DLD1 (cell line): ENCODE data around the gene FAM149B1.

Experiments used
- in situ Hi-C: cut with HindIII; loops from 2 replicates; pipeline ENCODE4 v1.10.0; 2017; ENCODE audit warnings: low sequenced_read_pairs

The FAM149B1 gene

DNA sequence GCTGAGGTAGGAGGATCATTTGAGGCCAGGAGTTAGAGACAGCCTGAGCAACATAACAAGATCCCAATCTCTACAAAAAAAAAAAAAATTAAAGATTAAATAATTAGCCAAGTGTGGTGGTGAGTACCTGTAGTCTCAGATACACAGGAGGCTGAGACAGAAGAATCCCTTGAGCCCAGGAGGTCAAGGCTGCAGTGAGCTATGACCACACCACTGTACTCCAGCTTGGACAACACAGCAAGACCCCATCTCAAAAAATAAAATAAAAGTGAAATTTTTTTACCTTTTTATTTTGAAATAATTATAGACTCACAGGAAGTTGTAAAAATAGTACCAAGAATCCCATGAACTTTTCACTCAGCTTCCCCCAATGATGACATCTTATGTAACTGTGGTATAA is 4.9 kb downstream of the FAM149B1 start:
- in situ Hi-C loops = no loop called here

DNA sequence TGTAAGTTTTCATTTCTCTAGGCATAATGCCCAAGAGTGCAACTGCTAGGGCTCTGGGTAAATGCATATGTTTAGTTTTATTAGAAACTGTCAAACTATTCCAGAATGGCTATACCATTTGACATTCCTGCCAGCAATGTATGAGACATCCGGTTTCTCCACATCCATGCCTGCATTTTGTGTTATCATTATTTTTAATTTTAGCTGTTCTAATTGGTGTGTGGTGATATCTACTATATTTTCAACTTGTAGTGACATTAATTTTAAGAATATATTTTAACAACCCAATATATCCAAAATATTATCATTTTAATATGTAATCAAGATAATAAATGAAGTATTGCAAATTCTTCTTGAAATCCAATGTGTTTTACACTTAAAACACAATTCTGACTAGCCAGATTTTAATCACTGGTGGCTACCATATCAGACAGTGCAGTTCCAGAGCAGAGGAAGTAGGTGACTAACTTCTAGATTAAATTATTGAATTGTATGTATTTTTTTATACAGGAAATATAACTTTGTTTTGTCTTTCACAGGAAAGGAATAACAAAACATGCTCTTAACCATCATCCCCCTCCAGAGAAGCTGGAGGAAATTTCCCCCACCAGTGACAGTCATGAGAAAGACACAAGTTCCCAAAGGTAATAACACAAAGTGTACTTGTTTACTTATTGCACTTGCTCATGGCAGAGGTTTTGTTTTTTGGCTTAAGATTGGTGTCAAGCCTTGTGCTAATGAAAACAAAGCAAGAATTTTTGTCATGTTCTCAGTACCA is 6.4 kb downstream of the FAM149B1 start:
- in situ Hi-C loops = no loop called here

DNA sequence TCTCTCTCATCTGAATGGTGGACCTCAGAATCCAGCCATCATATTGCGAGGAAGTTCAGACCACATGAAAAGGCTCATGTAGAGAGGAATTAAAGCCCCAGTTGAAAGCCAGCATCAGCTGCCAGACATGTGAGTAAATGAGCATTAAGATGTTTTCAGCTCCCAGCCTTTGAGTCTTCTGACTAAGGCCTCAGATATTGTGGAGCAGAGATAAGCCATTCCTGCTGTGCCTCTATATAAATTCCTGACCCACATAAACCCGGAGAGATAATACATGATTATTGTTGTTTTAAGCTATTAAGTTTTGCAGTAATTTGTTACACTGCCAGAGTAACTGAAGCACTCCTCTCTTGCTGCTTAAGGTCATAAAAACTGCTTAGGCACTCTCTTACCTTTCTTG is 14.6 kb downstream of the FAM149B1 start:
- in situ Hi-C loops = no loop called here

DNA sequence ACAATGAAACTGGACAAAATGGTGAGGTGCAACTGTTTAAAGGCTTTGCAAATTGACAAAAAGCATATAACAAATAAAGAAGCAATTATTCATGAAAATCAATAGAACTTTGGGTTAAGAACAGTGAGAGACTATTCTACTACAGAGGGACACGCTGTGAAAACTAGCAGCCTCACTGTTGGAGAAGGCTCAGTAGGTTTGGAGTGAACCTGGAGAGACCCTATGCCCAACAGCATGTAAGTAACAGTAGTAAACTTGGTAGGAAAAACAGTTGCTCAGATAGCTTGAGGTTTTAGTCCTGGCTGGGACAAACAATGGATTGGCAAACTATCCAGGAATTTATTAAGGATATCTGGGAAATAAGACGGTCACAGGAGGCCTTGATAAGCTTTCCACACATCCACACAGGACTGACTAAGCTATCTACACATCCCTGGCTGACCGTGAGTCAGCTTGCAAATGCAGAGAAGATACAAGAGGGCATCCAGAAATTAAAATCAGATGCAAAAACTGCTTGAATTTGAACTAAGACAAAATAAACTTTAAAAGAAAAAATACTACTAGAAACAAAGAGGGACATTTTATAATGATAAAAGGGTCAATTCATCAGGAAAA is 15.9 kb downstream of the FAM149B1 start:
- in situ Hi-C loops = no loop called here

DNA sequence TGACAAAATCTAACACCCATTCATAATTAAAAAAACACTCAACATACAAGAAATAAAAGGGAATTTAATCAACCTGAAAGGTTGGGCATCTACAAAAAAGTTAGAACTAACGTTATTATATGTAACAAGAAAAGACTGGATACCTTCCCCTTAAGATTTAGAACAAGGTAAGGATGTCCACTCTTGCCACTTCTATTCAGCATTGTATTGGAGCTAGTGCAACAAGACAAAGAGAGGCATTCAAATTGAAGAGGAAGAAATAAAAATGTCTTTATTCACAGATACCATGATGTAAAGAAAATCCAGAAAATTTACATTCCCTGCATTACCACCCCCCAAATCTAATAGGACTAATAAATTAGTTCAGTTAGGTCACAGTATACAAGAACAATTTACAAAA is 18.3 kb downstream of the FAM149B1 start:
- in situ Hi-C loops = no loop called here

DNA sequence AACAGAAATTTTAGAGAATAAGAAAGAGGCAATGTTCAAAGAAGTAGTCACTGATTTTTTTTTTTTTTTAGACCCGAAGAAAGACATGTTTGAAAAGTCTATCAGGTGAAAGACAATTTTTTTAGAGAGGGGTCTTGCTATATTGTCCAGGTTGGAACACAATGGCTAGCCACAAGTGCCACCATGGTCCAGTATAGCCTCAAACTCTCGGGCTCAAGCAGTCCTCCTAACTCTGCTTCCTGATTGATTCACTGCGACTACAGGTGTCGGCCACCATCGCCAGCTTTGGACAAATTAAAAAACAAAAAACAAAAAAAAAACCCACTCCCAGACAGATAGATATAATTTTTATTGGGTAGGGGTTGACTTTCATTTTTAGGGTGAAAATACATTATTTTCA is 22.3 kb downstream of the FAM149B1 start:
- in situ Hi-C loops = no loop called here

DNA sequence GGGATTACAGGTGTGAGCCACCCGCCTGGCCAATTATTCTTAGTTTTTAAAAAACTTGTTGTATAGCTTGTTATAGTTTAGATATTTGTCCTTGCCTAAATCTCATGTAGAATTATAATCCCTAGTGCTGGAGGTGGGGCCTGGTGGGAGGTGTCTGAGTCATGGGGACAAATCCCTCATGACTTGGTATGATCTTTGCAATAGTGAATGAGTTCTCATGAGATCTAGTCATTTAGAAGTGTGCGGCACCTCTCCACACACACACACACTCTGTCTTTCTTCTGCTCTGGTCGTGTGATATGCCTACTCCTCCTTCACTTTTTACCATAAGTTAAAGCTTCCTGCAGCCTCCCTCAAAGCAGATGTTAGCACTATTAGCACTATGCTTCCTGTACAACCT is 37.2 kb downstream of the FAM149B1 start:
- in situ Hi-C loops = no loop called here

DNA sequence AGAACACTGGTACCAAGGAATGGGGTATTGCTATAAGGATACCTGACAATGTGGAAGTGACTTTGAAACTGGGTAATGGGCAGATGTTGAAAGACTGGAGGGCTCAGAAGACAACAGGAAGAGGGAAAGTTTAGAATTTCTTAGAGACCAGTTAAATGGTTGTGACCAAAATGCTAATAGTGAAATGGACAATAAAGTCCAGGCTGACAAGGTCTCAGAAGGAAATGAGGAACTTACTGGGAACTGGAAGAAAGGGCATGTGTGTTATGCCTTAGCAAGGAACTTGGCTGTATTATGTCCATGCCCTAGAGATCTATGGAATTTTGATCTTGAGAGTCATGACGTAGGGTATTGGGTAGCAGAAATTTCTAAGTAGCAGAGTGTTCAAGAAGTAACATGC is 38.0 kb downstream of the FAM149B1 start:
- in situ Hi-C loops = no loop called here

DNA sequence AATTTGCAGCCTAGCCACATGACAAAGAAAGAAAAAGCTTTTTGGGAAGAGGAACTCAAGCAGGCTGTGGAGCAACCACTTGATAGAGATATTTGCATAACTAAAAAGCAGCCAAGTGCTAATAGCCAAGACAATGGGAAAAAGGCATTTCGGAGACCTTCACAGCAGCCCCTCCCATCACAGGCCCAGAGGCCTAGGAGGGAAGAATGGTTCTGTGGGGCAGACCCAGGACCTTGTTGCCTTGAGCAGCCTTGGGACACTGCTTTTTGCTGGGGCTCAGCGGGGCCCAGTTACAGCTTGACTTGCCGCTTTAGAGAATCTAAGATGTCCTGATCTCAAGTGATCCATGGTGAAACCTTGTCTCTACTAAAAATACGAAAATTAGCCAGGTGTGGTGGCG is 38.5 kb downstream of the FAM149B1 start:
- in situ Hi-C loops = no loop called here

DNA sequence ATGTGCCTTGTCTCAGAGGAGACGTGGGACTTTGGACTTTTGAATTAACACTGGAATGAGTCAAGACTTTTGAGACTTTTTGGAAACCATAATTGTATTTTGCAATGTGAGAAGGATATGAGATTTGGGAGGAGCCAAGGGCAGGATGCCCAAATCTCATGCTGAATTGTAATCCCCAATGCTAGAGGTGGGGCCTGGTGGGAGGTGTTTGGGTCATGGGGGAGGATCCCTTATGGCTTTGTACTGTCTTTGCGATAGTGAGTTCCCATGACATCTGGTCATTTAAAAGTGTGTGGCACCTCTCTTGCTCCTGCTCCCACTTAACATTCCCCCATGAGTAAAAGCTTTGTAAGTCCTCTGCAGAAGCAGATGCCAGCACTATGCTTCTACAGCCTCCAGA is 40.0 kb downstream of the FAM149B1 start:
- in situ Hi-C loops = no loop called here

DNA sequence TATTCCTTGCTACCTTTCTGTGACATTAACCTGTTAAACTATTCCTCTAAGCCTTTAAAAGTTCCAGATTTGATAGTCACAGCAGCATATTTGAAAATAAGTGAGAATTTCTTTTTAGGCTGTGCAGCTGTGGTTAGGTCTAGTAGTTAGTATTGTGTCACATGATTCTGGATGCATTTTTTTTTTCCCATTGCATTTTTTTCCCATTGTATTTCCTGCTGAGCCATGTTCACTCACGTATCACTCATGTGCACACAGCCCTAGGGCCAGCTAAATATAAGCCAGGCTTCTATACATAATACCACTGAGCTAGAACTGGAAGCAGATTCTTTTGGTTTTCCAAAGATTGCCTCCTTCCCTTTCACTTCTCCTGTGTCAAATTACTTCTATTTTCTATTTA is 41.8 kb downstream of the FAM149B1 start:
- in situ Hi-C loops = no loop called here

DNA sequence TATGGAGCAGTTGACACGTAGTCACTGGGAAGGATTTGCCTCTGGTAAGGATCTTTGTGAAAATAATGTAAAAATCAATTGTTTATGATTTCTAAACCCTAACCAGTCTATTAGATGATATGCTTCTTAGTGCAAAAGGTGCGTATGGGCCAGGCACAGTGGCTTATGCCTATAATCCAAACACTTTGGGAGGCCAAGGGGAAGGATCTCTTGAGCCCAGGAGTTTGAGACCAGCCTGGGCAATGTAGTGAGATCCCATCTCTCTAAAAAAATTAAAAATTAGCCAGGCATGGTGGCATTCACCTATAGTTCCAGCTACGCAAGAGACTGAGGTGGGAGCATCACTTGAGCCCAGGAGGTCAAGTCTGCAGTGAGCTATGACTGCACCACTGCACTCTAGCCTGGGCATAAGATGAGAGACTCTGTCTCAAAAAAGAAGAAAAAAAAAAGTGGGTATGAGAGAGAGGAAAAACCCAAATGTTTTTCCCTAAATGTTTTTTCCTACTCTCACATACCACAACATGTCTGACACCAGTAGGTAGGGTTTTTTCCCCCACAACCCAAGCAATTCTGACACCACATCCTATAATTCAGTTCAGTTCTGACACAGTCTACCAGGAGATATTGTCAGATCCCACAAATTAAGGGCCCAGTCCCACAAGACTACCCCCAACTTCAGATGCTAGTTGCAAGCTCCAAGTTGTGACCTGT is 42.6 kb downstream of the FAM149B1 start:
- in situ Hi-C loops = no loop called here

DNA sequence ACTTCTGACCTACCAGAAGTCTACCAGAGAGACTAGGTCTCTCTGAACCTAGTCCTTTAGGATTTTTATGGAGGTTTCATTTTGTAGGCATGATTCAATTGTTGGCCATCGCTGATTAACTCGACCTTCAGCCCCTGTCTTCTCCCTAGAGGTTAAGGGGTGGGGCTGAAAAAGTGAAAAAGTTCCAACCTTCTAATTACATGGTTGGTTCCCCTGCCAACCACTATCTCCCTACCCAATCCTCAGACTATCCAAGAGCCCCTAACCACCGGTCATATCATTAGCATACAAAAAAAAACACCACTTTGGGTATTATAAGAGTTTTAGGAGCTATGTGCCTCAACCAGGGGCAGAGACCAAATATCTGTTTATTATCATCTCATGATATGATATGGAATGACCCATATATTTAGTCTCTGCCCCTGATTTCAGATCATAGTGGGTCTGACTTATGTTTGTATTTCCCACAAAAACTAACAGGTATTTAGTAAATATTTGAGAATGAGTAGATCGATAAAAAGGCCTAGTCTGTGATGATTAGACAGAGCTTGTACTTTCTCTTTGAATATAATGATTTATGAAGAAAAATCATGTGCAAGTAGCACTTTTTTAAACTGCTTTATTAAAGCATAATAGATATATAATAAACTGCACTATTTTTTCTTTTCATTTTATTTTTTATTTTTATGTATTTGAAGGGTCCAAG is 43.3 kb downstream of the FAM149B1 start:
- in situ Hi-C loops = no loop called here

DNA sequence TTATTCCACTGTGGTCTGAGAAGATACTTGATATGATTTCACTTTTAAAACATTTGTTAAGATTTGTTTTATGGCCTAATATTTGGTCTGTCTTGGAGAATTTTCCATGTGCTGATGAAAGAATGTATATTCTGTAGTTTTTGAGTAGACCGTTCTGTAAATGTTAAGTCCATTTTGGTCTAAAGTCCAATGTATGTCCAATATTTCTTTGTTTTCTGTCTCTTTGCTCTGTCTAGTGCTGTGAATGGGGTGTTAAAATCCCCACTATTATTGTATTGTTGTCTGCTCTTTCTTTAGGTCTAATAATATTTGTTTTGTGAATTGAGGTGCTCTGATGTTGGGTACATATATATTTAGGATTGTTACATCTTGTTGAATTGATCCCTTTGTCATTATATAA is 47.8 kb downstream of the FAM149B1 start:
- in situ Hi-C loops = no loop called here

DNA sequence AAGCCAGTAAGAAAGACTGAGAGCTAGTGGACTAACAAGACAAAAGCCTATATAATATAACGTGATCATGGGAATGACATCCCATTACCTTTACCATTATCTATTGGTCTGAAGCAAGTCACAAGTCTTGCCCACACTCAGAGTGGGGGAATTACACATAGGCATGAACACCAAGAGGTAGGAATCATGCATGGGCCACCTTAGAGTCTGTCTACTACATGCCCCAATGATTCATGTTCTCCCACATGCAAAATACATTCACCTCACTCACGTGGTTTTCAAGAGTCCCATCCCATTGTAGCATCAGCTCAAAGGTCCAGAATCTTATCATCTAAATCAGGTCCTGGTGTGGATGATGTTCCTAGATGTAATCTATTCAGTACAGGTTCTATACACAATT is 49.7 kb downstream of the FAM149B1 start:
- in situ Hi-C loops = no loop called here

DNA sequence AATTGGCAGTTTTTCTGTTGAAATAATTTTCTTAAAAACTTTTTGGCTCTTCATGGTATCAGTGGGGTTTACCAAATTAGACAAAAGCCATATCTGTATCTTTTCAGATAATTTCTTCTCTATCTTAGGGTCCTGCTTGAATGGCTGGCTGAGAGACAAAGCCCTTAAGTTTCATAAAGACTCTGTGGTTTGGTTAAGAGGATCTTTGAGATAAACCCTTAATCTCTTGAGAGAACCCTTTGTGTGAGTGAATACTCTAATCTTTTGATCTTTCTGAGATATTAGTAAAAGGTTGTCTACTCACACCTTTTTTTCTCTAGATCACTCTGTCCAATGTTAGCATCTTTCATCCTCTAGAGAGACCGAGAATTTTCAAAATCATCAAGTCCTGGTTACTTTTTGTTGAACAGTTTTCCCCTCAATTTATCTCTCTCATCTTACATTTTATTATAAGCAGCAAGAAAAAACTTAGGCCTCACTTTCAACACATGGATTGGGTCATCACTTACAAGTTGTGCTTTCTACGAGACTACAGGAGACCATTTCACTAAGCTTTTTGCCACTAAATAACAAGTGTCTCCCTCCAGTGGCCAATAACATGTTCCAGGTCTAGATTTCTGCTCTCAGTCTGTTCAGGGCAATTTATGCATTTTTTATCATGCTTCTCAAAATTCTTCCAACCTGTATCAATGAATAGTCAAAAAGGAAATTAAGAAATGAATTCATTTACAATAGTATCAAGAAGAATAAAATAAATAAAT is 50.7 kb downstream of the FAM149B1 start:
- in situ Hi-C loops = no loop called here

DNA sequence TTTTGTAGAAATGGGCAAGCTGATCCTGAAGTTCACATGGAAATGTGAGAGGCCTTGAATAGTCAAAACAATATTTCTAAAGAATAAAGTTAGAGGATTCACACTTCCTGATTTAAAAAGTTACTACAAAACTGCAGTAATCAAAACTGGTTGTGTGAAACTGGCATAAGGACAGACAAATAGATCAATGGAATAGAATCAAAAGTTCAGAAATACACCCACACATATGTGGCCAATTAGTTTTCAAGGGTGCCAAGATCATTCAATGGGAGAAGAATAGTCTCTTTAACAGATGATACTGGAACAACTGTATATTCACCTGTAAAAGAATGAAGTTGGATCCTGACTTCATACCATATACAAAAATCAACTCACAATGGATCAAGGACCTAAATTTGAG is 51.5 kb downstream of the FAM149B1 start:
- in situ Hi-C loops = no loop called here

DNA sequence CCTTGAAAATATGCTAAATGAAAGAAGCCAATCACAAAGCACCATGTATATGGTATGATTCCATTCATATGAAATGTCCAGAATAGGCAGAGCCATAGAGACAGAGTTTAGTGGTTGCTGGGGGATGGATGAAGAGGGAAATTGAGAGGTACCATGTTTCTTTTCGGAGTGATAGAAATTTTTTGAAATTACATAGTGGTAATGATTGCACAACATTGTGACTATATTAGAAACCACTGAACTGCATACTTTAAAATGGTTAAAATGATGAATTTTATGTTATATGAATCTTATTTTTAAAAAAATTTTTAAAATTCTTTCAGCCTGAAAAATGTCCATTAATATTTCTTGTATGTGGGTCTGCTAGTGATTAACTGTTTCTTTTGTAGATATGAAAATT is 53.1 kb downstream of the FAM149B1 start:
- in situ Hi-C loops = no loop called here

DNA sequence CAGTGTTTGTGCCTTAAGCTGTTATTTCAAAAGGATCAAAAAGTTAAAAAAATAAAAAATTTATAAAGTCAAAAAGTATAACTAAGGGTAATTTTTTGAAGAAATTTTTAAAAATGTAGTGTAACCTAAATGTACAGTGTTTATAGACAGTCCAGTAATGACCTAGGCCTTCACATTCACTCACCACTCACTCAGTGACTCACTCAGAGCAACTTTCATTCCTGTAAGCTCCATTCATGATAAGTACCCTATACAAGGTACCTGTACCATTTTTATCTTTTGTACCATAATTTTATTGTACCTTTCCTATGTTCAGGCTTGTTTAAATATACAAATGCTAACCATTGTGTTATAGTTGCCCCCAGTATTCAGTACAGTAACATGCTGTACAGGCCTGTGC is 57.6 kb downstream of the FAM149B1 start:
- in situ Hi-C loops = no loop called here

DNA sequence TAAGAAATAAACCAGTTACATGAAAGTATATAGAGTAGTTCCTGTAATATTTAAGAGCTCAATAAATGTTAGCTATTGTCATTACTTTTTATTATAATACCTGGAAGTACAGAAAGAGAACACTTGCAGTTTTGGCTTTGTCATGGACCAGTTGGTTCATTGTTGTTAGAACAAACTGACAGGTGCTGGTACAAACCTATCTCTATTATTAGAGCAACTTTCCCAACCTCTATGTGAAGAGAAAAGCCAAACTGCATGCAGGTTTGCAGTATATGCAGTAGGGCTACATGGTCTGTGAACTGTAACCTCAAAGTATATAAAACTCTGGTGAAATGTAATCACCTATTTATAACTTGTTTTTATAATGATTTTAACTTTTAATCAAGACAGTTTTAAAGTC is 58.7 kb downstream of the FAM149B1 start:
- in situ Hi-C loops = no loop called here

DNA sequence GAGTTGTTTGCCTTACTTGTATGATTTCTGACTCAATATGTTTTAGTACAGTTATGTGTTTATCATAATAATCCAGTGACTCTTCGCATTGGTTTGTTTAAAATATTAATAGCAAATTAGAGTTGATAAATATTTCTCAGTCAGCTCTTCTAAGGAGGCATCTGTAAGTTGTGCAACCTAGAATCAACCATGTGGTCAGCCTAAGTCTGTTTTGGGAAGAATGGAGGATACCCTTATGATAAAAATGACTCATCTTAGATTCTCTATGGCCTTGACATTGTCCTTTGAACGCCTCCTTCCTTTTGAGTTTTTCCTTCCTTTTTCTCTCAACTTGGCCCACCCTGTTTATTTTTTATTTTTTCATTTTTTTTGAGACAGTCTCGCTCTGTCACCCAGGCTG is 60.3 kb downstream of the FAM149B1 start:
- in situ Hi-C loops = no loop called here
